Activated CD4-positive, CD25-positive, alpha-beta regulatory T cell treated with anti-CD3 and anti-CD28 coated beads, Interleukin-2, amount 50 U/mL, for 24 hours (primary cell): ENCODE data around the gene GRK5.

Experiments used
- ATAC-seq, 2 donors: fragments of 150-1000 bp; cut with Tn5 transposase; one replicate each; pipeline ENCODE4 v1.10.0; 2021; ENCODE audit warnings: mild to moderate bottlenecking in 1 of 2, moderate library complexity in 1 of 2

GRK5 gene

GRCh38 chr10:119319161-119319919 lies 112.0 kb downstream of the GRK5 start:
- no peak for ATAC-seq

DNA sequence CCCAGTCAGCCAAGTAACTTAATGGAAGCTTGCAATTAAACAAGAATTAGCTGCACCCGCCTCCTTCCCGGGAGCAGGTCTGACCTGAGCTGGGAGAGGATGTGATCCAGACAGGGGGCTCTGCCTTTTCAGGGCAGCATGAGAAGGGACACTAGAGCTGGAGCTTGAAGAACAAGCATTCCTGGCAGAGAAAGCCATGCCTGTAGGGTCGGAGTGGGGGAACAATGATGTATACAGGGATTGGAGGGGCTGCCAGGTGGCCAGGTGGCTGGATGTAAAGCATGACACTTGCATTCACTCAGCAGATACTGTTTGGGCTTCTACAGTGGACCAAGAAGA lies 112.5 kb downstream of the GRK5 start:
- ATAC-seq = no peak

DNA sequence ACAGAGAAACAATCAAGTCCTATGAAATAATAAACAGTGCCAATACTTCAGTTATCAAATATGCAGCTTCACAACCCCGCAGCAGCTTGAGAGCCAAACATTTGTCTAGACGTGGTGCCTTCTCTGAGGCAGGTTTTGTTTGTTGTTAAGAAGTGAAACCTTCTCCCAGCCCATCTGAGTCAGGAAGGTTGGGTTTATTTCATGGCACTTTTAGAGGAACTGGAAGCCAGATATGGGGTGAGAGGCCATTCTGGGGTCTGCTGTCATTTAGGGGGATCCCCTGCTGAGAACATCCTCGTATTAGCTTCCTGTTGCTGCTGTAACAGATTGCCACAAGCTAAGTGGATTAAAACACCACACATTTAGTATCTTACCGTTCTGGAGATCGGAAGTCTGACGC lies 113.6 kb downstream of the GRK5 start:
- ATAC-seq = no peak

DNA sequence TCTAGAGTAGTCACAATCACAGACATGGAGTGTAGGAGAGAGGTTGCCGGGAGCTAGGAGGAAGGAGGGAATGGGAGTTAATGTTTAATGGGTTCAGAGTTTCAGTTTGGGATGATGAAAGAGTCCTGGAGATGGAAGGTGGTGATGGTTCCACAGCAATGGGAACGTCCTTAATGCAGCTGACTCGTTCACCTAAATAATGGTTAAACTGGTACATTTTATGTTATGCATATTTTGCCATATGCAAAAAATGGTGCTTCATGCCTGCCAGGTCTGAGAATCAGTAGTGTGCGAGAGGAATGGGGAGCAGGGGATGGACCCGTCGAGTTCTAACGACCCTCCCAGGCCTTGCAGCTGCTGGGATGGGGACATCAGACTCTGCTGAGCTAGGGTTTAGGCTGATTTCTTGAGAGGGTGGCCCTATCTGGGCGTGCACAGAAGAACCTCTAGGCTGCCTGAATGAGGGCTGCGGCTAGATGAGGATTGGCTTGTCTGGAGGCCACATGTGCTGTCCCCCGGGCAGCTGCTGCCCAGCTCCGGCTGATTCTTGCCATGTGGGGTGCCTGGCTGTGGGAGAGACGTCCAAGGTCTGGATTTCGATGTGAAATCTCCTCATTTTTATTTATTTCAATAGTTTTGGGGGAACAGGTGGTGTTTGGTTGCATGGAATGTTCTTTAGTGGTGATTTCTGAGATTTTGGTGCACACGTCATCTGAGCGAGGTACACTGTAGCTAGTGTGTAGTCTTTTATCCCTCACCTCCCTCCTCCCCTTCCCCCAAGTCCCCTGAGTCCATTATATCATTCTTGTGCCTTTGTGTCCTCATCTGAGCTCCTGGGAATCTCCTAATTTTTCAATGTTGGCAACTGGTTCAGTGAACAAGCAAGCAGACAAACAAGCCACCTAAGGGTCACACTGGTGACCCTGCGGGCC lies 116.0 kb downstream of the GRK5 start:
- no peak for ATAC-seq

DNA sequence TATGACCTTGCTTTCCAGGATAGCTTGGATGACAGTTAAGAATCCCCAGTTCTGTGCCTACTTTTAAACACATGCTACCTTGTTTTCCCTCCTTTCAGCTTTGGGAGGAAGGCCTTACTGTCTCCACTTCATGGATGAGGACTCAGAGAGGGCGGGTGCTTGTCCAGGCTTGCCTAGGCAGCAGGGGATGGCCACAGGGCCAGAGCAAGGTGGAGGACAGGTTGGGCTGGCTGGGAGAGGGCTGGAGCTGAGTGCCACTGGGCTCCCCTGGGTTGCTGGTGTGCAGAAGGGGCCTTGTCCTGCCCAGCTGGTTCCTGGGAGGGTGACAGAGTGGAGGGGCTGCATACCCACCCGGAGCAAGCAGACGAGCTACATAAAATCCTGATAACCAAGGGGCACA lies 117.8 kb downstream of the GRK5 start:
- ATAC-seq = no peak

DNA sequence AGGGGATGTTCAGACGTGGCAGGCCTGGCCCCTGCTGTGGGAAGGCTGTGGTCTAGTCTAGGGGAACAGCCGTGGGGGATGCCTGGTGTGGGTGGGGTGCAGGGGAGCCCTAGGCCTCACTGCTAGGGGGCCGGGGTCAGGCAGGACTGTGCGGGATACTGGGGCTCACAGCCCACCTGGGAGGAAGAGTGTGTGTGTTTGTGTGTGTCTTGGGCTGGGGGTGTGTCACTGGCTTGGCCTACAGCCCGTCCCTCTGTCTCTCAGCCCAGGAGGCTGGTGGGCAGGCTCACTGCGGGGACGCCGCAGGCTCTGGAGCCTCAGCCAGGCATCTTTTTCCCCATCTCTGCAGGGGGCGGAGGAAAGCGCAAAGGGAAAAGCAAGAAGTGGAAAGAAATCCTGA lies 118.8 kb downstream of the GRK5 start:
- no peak for ATAC-seq

DNA sequence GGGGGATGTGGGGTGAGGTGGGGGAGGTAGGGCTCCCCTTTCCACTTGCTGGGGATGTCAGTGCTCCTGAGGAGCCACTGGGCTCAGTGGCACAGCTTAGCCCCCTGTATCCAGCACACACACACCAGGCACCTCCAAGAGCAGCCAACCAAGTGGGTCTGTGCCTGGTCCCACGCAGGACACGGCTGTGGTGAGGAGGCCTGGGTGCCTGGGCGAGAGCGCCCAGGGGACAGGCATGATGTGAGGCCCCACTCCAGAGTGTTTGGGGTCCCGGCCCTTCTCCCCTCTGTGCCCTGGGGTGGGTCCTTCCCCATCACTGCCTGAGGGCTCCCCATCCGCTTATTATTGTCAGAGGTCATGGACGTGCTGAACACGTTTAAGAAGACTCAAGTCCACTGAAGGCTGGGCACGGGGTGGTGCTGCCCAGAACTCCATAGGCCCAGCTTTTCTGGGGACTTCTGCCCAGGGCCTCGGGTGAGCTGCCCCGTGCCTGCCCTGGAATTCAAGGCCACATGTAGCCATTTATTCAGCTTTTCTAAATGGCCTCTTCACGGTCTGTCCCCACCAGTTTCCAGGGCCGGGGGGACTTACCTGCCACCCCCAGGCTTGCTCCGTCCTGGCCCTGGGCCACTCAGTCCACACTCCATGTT lies 119.8 kb downstream of the GRK5 start:
- ATAC-seq = no peak

- no peak for ATAC-seq
Observed at GRCh38 chr10:119328223-119328622, 120.9 kb downstream of the GRK5 start.

DNA sequence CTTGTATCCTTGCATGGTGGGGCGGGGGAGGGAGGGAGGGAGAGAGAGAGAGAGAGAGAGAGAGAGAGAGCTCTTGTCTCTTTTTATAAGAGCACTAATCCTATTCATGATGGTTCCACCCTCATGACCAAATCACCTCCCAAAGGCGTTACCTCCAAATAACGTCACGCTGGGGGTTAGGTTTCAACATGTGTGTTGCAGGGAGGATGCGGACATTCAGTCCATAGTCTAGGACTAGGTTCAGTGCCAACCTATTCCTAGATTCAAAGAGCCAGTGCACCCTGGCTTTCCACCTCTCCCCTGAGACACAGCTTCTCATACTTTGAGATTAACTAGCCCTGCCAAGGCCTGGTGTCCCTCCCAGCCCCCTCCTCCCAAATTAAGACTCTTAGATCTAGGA lies 123.0 kb downstream of the GRK5 start:
- no peak for ATAC-seq

GRCh38 chr10:119331061-119331460 lies 123.7 kb downstream of the GRK5 start:
- ATAC-seq = no peak

GRCh38 chr10:119333146-119333792 lies 125.9 kb downstream of the GRK5 start:
- peak; percentile 98 to 100 for ATAC-seq

DNA sequence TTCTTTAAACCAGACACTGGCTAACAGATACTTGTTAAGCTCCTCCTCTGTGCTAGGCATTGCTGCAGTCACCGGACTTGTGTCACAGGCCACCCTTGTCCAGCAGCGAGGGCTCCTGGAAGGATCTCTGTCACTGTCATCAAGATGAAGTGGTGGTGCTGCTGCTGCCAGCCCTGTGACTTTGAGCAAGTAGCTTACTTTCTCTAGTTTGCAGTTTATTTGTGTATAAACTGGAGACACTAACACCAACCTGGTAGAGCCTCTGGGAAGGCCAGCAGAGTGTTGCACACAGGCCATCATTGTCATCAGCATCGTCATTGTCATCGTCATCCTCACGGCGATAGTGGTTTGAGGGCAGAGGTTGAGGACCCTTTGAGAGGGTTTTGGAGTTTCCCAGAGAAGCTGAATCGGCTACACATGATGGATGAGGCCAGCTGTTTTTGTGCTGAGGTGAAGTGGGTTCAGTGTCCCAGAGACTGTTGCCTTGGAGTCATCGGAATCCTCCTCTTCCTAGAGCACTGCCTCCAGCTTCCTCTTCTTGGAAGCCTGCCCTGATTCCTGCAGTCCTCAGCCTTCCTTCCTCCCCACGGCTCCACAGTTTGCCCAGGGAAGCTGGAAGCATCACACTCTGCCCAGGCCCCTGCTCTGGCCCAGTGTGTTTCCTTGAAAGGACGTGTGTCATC lies 128.4 kb downstream of the GRK5 start:
- ATAC-seq = no peak

GRCh38 chr10:119336599-119336998 lies 129.2 kb downstream of the GRK5 start:
- no peak for ATAC-seq

DNA sequence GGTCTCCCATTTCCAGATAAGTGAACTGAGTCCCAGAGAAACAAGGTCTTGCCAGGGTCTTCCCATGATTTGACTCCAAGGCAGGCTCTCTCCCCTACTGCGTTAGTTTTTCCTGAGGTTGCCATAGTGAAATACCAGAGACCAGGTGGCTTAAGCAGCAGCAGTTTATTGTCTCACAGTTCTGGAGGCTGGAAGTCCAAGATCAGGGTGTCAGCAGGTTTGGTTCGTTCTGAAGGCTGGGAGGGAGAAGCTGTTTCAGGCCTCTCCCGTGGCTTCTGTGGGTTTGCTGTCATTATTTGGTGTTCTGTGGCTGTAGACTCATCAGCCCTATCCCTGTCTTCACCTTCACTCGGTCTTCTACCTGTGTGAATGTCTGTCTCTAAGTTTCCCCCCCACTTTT lies 129.9 kb downstream of the GRK5 start:
- ATAC-seq = no peak

DNA sequence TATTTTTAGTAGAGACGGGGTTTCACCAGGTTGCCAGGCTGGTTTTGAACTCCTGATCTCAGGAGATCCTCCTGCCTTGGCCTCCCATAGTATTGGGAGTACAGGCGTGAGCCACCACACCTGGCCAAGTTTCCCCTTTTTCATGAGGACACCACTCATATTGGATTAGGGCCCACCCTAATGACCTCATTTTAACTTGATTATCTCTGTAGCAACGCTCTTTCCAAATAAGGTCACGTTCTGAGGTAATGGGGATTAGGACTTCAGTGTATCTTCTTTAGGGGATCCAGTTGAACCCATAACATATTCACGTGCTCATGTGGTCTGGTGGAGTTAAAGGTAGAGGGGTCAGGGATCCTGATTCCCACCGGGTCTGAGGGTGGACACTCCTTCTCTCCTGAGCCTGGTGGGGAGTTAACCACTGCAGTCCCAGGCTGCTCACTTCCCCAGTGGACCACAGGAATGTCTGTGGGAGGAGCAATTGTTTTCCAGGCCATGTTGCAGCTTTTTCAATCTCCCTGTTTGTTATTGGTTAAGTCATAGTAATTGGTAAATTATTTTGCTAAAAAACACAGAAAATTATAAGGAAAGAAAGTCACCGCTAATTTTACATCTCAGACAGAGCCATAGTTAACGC lies 130.5 kb downstream of the GRK5 start:
- ATAC-seq = no peak

- ATAC-seq = no peak
Observed at GRCh38 chr10:119339109-119339508, 131.7 kb downstream of the GRK5 start.

GRCh38 chr10:119340893-119341458 lies 133.6 kb downstream of the GRK5 start:
- peak in 1 of 2 donors; percentile 6 for ATAC-seq

DNA sequence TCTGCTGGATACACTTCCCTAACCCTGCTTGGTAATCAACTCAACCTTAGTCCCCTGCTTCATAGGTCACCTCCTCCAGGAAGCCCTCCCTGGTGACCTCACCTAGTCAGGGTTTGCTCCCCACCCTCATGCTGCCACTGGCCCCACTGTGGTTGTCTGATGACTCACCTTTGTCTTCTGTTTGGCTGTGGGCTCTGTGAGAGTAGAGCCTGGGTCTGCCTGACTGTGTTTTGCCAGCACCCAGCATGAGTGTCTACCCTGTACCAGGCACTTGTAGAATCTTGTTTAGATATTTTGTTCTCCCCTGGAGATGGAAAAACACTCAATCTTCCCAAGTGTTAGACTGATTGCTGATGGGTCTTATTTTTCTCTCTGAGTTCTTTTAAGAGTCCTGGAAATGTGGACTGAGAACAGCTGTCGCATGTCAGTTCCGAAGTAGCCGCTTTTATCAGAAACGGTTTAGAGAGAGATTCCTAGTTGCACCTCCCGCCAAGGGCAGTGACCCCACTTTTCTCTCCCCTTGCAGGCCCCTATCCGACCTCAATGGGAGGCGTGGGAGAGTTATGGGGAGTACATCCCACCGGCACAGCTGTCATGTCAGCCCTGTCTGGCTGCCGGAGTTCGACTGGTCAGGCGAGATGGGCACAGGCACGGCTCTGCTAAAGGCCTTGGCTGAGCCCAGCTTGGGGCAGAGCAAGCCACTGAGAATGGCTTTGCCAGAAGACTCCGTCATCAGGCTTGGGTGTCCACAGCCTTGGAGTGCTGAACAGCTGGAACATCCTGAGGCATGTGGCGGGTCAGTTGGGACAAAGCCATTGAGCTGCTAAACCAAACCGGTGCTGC lies 134.3 kb downstream of the GRK5 start:
- peak; percentile 97 to 100 for ATAC-seq

DNA sequence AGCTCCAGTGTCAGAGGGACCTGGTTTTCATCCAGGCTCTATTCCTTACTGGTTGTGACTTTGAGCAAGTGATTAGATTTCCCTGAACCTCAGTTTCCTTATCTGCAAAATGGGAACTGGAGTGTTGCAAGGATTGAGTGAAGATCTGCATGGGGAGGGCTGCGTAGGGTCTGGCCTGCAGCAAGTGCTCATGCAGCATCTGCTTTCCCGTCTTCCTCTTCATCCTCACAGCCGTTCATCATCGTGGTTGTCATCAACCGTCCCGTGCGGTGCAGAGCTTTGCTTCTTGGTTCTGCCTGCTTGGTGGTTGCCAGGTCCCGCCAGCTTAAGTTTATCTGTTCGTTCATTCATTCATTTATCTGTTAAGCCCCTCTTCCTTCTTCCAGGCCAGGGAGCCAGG lies 135.0 kb downstream of the GRK5 start:
- no peak for ATAC-seq

DNA sequence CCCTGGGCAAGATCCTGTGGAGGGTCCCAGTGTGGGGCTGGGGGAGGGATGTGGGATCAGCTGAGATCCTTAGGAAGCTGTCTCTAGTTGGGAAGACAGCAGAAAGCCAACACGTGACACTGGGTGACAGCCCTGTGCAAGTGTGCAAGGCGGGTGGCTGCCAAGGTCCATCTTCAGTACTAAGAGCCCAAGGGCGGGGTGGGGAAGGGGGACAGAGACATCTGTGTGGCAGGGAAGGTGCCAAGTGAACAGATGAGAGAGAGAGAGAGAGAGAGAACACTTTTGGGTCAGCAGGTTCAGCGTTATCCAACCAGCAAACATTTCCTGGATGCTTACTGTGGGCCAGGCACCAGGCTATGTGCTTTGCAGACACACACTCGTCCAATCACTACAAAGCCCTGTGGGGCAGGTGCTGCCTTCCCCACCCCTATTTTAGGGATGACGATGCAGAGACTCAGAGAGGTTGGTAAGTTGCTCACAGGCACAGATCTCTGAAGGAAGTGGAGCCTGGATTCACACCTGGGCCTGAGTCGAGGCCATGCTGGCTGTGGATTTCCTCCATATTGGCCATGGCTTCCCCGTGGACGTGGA lies 135.7 kb downstream of the GRK5 start:
- ATAC-seq = no peak
